Transverse colon (tissue), 4 donors: Measurements from ENCODE around the gene ALDH4A1. TPM values are rescaled to one million over a fixed set of nuclear protein-coding genes. Genes with fewer than 3 reads are reported as not detected.

Experiments used
- DNase-seq: peaks from one replicate; pipeline ENCODE4 v3.0.0-alpha.2; 2019
- H3K27ac ChIP-seq, 4 donors: fragments of 200-600 bp; sonication (generic); 2 replicates each; pipeline ENCODE4 v1.5.1; 2016 to 2018; ENCODE audit warnings: inconsistent platforms in 4 of 4
- H3K27me3 ChIP-seq: fragments of 200-600 bp; sonication (generic); 2 replicates; pipeline ENCODE4 v1.5.1; 2017; ENCODE audit warnings: inconsistent platforms
- H3K36me3 ChIP-seq, 4 donors: fragments of 200-600 bp; sonication (generic); 2 replicates each; pipeline ENCODE4 v1.5.1; 2017 to 2019; ENCODE audit warnings: inconsistent platforms in 4 of 4
- H3K4me1 ChIP-seq, 4 donors: fragments of 200-600 bp; sonication (generic); 2 replicates each; pipeline ENCODE4 v1.5.1; 2017 to 2020; ENCODE audit warnings: inconsistent platforms in 4 of 4
- H3K4me3 ChIP-seq, 4 donors: fragments of 200-600 bp; sonication (generic); 1 replicate in 1 of 4; 2 replicates in 3 of 4; pipeline versions ENCODE4 v1.5.1 to v1.6.1; 2017 to 2019; ENCODE audit warnings: inconsistent platforms in 4 of 4
- H3K9me3 ChIP-seq, 2 donors: fragments of 200-600 bp; sonication (generic); 2 replicates each; pipeline ENCODE4 v1.5.1; 2017 to 2019; ENCODE audit warnings: inconsistent platforms in 2 of 2
- EP300 ChIP-seq: sonication (generic); formaldehyde crosslinking; IDR thresholded peaks from one replicate; pipeline ENCODE4 v1.6.1; 2017; ENCODE audit warnings: antibody characterized with exemption, low read depth
- POLR2A ChIP-seq: fragments of 450-650 bp; IDR thresholded peaks from one replicate; pipeline ENCODE4 v1.6.1; 2016; ENCODE audit warnings: antibody characterized with exemption, mild to moderate bottlenecking, moderate library complexity
- POLR2AphosphoS5 ChIP-seq, 3 donors: sonication (generic); formaldehyde crosslinking; IDR thresholded peaks; one replicate each; pipeline ENCODE4 v1.6.1; 2016; ENCODE audit warnings: antibody characterized with exemption in 3 of 3
- WGBS, 2 donors: methylation state at CpG; one replicate each; pipeline ENCODE4 v1.1.5; 2018; ENCODE audit warnings: low coverage in 1 of 2; 5-methylcytosine and 5-hydroxymethylcytosine counted together
- in situ Hi-C, 4 donors: fragments of 200-750 bp; cut with MboI; loops; one replicate each; pipeline versions ENCODE4 v1.15.0 to v1.15.1; 2017; ENCODE audit warnings: low sequenced_read_pairs in 3 of 4, low pct_ligation_motif_present in 1 of 4, low pct_unique_long_range_greater_than_20kb in 1 of 4
- intact Hi-C: fragments of 100-400 bp; cut with DNase I; formaldehyde crosslinking; loops from one replicate; pipeline ENCODE4 v1.15.1; 2023; ENCODE audit warnings: low total_unique reads
- total RNA-seq, 4 donors: library from RNA; depleted of rRNA; stranded (reverse); fragments of >200 nt; gene quantifications; one replicate each; pipeline ENCODE4 v1.1.0, GENCODE V29; 2016
- TF ChIP-seq, protein P1 (sequence below), 5 experiments: fragments of 200-600 bp in 3 of 5; fragments of 450-650 bp in 2 of 5; sonication (generic) in 3 of 5; IDR thresholded peaks; 1 replicate in 2 of 5; 2 replicates in 3 of 5; pipeline ENCODE4 v1.5.1; 2016 to 2017; ENCODE audit warnings: antibody characterized with exemption in 5 of 5, inconsistent platforms in 3 of 5, mild to moderate bottlenecking in 2 of 5, moderate library complexity in 1 of 5

The ALDH4A1 gene
- total RNA-seq, 4 donors from 2014 or later: 3.8 to 6.0 (median 4.8) TPM

DNA sequence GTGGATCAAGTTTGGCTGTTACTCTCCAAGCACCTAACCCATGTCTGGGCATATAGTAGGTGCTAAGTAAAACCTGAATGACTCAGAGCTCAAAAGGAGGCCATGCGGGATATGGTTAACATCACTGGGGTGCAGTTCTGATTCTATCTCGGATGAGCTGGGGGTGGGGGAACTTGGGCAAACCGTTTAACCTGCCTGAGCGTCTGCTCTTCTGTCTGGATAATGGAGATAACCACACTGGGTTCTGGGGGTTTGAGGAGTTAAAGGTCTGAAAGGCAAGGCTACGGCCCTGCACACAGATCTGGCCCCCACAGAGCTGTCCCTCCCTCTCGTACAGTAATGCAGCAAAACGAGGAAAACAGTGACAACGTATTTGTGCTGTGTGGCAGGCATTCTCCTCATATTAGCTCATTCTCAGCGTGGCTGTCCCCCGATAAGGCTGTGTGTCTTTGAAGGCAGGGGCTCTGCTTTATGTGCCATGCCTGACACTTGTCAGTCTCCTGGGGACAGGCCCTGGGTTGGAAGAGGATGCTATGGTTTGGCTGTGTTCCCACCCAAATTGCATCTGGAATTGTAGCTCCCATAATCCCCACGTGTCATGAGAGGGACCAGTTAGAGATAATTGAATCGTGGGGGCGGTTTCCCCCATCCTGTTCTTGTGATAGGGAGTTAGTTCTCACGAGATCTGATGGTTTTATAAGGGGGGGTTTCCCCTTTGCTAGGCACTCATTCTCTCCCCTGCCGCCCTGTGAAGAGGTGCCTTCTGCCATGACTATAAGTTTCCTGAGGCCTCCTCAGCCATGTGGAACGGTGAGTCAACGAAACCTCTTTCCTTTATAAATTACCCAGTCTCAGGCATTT, 6.8 kb upstream of the ALDH4A1 start:
- peaks cover 3 to 17% (median 13%) of the 10 kb centered on the region in 4 donors for H3K4me1 ChIP-seq
- DNase-seq: no peak
- H3K27me3 ChIP-seq: no peaks in the 10 kb centered on the region
- peaks cover 0 to 4% (median 0%) of the 10 kb centered on the region in 4 donors for H3K36me3 ChIP-seq
- intact Hi-C loops: loop anchor here (5.0 kb wide), 1 partner anchor 48 kb away; the partner anchor contains the start of gene IFFO2
- in situ Hi-C loops: loop anchor here (5.0 to 25.0 kb wide), 3 partner anchors 63 to 328 kb away; no protein-coding TSS in a partner anchor
- TF ChIP-seq EP300: no peak
- no peak for TF ChIP-seq POLR2A
- TF ChIP-seq, protein P1, sequence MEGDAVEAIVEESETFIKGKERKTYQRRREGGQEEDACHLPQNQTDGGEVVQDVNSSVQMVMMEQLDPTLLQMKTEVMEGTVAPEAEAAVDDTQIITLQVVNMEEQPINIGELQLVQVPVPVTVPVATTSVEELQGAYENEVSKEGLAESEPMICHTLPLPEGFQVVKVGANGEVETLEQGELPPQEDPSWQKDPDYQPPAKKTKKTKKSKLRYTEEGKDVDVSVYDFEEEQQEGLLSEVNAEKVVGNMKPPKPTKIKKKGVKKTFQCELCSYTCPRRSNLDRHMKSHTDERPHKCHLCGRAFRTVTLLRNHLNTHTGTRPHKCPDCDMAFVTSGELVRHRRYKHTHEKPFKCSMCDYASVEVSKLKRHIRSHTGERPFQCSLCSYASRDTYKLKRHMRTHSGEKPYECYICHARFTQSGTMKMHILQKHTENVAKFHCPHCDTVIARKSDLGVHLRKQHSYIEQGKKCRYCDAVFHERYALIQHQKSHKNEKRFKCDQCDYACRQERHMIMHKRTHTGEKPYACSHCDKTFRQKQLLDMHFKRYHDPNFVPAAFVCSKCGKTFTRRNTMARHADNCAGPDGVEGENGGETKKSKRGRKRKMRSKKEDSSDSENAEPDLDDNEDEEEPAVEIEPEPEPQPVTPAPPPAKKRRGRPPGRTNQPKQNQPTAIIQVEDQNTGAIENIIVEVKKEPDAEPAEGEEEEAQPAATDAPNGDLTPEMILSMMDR (IDR thresholded peaks at IDR 0.05): no peak
- H3K4me3 ChIP-seq: no peak overlapping the region
- no peaks in the 10 kb centered on the region for H3K9me3 ChIP-seq
- WGBS, 2 donors: 65 to 84% methylated on average over 12 to 17 of the region's 17 CpGs
- H3K27ac ChIP-seq: peak overlapping the region in 1 of 4 donors; percentile 81

DNA sequence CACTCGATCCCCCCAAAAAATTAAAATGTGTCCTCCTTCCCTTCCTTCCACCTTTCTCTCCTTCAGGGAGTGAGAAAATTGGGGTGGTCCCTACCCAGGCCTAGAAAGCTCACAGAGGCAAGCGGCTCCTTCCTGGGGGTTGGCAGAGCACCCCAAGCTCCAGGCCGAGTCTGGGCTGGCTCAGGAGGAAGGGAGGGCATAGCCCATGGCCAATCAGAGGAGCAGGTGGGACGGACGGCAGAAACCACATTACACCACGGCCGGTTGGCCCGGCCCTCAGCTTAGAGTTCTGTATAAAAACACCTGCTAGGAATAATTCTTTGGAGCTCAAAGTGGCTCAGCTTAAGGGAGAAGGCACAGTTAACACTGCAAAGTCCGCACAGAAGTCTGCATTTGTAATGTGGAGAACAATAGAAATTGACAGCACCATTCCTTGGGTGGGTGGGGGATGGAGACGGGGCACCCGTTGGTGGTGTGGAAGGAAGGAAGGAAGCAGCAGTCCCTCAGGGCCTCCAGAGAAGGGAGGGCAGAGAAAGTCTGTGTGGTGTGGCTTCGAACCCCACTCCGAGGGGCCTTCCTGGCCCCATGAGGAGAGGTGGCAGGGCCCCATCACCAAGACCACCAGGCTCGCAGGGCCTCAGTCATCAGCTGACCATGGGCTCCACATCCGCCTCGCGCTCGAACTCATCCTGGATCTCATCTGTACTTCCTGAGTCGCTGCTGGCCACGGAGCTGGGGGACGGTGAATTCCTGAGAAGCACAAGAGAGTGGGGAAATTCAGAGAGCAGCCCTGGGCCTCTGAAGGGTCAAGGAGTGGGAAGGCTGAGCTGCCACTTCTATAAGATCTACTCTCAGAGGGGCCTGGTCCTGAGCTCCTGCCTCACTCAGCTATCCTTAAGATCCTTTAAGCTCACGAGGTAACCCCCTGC, 5.8 kb upstream of the ALDH4A1 start:
- WGBS, 2 donors: 47 to 66% methylated on average over 2 to 22 of the region's 22 CpGs
- peak overlapping the region in 3 of 4 donors; percentile 40 to 81 (median 65) for H3K27ac ChIP-seq
- no peak for DNase-seq
- H3K4me1 ChIP-seq: peaks cover 7 to 18% (median 14%) of the 10 kb centered on the region in 4 donors
- in situ Hi-C loops (loop anchor here (5.0 to 25.0 kb wide), 3 partner anchors 64 to 329 kb away; no protein-coding TSS in a partner anchor), intact Hi-C loops (loop anchor here (5.0 kb wide), 1 partner anchor 49 kb away; the partner anchor contains the start of gene IFFO2)
- no peak for TF ChIP-seq EP300
- no peak for TF ChIP-seq POLR2AphosphoS5 (IDR thresholded peaks at IDR 0.05)
- TF ChIP-seq POLR2A: no peak
- TF ChIP-seq, protein P1 (IDR thresholded peaks at IDR 0.05): no peak
- no peak overlapping the region for H3K4me3 ChIP-seq
- H3K9me3 ChIP-seq: no peaks in the 10 kb centered on the region
- H3K36me3 ChIP-seq: peaks cover 0 to 4% (median 0%) of the 10 kb centered on the region in 4 donors
- no peaks in the 10 kb centered on the region for H3K27me3 ChIP-seq

DNA sequence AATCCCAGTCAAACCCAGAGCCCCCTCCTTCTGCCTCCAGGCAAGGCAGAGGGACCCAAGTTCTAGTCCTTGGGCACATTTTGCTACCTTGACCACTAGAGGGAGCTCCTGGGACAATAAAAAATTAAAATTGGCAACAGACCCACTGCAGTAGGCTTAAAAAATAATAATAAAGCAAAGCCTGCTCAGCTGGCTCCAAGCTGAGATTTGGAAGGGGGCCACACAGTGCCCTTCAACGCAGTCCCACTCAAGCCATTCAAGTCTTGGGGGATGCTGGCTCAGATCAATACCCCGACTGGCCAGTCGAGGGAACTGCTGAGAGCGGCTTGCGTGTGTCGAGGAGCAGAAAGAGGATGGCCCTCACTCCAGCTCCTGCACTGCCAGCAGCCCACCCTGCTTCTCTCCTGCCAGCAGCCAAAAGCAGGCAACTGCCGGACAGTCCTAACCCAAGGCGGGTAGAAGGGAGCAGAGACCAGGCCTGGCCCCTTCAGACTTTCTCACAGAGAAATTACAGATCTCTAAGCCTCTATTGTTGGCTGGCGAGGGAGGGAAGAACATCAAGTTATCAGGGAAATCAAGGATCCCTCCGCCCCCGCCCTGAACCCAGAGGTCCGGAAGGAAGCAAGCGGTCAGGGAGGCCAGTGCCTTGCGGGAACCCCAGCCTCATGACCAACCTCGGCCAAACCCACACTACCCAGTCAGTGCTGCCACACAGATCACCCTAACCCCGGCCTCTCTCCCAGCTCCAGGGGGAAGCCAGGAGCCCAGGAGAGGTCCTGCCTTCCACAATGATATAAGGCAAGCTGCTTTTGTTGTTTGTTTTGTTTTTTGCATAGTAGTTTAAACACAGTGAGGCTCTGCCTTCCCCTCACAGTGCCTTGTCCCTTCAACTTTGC, 4.9 kb upstream of the ALDH4A1 start:
- TF ChIP-seq POLR2A: no peak
- TF ChIP-seq, protein P1 (IDR thresholded peaks at IDR 0.05): peak; percentile 85 to 95 (median 90)
- TF ChIP-seq POLR2AphosphoS5 (IDR thresholded peaks at IDR 0.05): no peak
- TF ChIP-seq EP300: no peak
- Histone ChIP-seq H3K27me3 (no peaks in the 10 kb centered on the region), H3K4me3 (no peak overlapping the region), H3K4me1 (peaks cover 9 to 18% (median 16%) of the 10 kb centered on the region in 4 donors), H3K27ac (peak overlapping the region; percentile 40 to 81 (median 61)), H3K9me3 (no peaks in the 10 kb centered on the region), H3K36me3 (peaks cover 0 to 4% (median 0%) of the 10 kb centered on the region in 4 donors)
- 65% methylated on average over 16 of the region's 16 CpGs; no CpG with 5 or more reads in 1 of the 2 donors for WGBS, 2 donors
- DNase-seq: peak; percentile 44
- in situ Hi-C loops: loop anchor here (5.0 to 25.0 kb wide), 3 partner anchors 65 to 330 kb away; no protein-coding TSS in a partner anchor
- intact Hi-C loops: loop anchor here (5.0 kb wide), 1 partner anchor 50 kb away; the partner anchor contains the start of gene IFFO2
